HG02970 (cell line): ENCODE measurements around the gene VPS36.
"Not testable (repeated sequence)": the region's sequence is repeated elsewhere in the genome, so short reads cannot be mapped to it uniquely, and the experiment has no call there.

Source experiments
- ATAC-seq: cut with Tn5 transposase; IDR thresholded peaks from one replicate; pipeline ENCODE4 v1.9.1; 2021; ENCODE audit warnings: mild to moderate bottlenecking, moderate library complexity, moderate number of reproducible peaks; ENCODE audit not compliant: unreplicated experiment, low FRiP score

Gene VPS36

DNA sequence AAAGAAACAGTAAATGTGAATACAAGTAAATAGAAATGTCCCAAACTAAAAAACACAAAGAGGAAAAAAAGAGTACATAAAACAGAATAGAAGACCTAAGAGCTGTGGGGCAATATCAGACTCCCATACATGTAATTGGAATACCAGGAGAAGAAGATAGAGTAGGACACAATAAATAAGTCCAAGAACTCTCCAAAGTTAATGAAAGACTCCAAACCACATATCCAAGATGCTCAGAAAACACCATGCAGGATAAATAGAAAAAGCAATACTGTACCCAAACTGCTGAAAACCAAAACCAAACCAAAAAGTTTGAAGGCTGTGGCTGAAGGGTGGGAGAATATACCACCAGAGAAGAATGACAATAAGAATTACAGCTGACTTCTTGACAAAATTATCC is 62.7 kb downstream of the VPS36 start:
- ATAC-seq: no peak

DNA sequence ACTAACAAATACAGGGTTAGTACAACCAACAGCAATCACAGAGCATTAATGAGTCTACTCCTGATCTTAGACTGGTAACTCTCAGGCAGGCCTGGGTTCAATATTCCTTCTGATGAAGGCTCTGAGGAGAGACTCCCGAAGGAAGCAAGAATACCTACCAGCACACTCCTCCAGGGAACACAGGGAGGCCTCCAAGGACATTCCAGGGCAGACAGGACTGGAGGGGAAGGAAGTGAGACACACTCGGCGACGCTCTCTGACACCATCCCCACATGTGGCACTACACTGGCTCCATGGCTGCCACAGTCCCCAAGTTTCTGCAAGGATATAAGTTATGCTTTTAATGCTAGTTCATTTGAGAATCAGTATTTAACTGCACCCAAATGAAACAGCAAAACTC is 64.6 kb downstream of the VPS36 start:
- no peak for ATAC-seq

- no peak for ATAC-seq
These were observed 67.1 kb downstream of the VPS36 start for GRCh38 chr13:52383366-52383765.

GRCh38 chr13:52378312-52378711 is 72.1 kb downstream of the VPS36 start:
- no peak for ATAC-seq

- ATAC-seq: no peak
These were observed 72.5 kb downstream of the VPS36 start for GRCh38 chr13:52377898-52378297.

DNA sequence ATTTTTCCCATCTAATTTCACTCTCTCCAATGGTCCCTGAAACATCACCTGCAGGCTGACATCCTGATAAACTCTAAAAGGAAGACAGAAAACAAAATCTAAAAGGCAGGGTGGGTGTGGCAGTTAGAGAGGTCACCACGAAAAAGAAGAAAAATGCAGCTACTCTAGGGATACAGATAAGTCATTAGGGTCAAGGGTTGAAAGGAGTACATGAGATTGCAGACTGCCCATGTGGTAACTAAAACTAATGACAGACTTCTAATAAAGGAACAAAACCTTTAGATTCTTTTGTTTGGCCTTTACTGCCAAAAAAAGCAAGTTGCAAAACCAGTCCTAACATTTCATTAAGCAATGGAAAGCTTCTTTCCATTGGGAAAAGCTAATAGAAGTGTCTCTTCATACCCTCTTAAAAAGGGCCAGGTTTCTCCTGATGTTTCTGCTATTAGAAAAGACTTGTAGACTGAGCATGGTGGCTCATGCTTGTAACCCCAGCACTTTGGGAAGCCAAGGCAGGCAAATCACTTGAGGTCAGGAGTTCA is 75.5 kb downstream of the VPS36 start:
- no peak for ATAC-seq

DNA sequence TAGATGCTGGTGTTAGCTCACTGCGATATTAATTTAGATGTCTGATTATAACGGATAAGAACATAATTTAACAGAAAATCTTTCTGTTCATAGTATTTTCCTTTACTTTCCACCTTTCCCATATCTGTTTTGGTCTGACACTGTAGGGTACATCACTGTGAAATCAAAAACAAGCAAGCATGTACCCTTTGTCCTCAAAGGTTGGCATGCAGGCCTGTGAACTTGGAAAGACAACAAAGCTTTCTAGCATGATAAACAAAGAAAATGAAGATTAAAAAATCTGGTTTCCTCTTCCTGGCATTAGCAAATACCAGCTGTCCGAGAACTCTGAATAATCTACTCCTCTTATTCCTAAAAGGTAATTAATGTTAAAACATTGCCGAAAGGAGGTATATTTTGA is 76.0 kb downstream of the VPS36 start:
- no peak for ATAC-seq

- not testable (repeated sequence) for ATAC-seq
These were observed 77.2 kb downstream of the VPS36 start for GRCh38 chr13:52373277-52373676.

DNA sequence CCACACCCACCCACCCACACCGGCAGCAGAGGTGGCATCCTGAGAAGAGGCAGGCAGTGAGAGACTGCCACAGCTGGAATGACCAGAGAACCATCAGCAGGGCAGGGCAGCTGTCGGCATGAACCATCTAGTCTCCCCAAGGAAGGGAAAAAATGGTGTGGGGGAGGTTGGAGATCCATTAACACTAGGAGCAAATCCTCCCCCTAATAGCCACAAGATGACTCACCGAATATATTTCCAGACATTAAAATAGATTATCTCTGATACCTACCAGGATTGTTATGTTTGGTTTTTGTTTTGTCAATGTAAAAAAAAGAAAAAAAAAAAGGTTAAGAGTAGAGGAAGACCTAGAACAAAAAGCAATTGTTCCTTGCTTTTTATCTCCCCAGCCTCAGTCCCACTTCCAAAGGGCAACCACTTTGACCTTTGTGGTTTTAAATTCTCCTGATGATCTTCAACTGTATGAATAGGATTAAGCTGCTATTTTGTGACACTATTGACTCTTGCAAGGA is 78.6 kb downstream of the VPS36 start:
- ATAC-seq: no peak

DNA sequence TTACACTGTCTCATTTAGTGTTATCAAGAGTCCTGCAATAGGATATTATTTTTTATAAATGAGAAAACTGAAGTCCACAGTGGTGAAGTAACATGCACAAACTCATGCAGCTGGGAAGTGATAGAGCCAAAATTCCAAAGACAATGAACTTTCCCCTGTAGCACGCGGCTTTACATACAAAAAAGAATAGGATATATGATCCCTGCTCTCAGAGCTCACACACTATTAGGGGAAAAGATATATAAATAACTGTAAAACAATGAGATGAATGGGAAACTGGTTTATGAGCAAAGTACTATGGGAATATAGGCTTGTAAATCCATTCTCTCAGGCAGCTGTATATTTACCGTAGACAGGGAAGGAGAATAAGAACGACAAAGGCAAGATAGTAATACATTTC is 84.1 kb downstream of the VPS36 start:
- no peak for ATAC-seq
